Activated CD8-positive, alpha-beta memory T cell treated with anti-CD3 and anti-CD28 coated beads, Interleukin-2, amount 50 U/mL, for 24 hours (primary cell): ENCODE results near the gene RECK.
"Not testable (repeated sequence)": the region's sequence is repeated elsewhere in the genome, so short reads cannot be mapped to it uniquely, and the experiment has no call there.

Source experiments
- DNase-seq: peaks from one replicate; pipeline ENCODE4 v3.0.0-alpha.2; 2020; ENCODE audit errors: extremely low read depth

RECK gene

GRCh38 chr9:36036780-36037548 is at the start of gene RECK:
Gene RECK, plus strand, starts transcription at chr9:36036913. Its CDS starts 86 bp downstream, at chr9:36036999.
- peak; percentile 65 for DNase-seq

GRCh38 chr9:35990155-35990554 is 46.6 kb upstream of the RECK start:
- DNase-seq, result no peak

- not testable (repeated sequence) for DNase-seq
These were observed 43.6 kb upstream of the RECK start for GRCh38 chr9:35993136-35993535.

- DNase-seq, result no peak
These were observed 42.6 kb upstream of the RECK start for GRCh38 chr9:35993976-35994720.

- no peak for DNase-seq
These were observed 41.8 kb upstream of the RECK start for GRCh38 chr9:35994959-35995358.

- no peak for DNase-seq
These were observed 40.2 kb upstream of the RECK start for GRCh38 chr9:35996358-35996970.

GRCh38 chr9:35997016-35997415 is 39.7 kb upstream of the RECK start:
- DNase-seq, result not testable (repeated sequence)

GRCh38 chr9:35998333-35998732 is 38.4 kb upstream of the RECK start:
- no peak for DNase-seq

GRCh38 chr9:36005891-36006290 is 30.8 kb upstream of the RECK start:
- no peak for DNase-seq

- no peak for DNase-seq
These were observed 30.0 kb upstream of the RECK start for GRCh38 chr9:36006549-36007315.

- no peak for DNase-seq
These were observed 29.4 kb upstream of the RECK start for GRCh38 chr9:36007316-36007708.

GRCh38 chr9:36007852-36008251 is 28.9 kb upstream of the RECK start:
- DNase-seq, result no peak

GRCh38 chr9:36008774-36009300 is 27.9 kb upstream of the RECK start:
- DNase-seq, result peak; percentile 46

GRCh38 chr9:36011379-36011778 is 25.3 kb upstream of the RECK start:
- DNase-seq, result no peak

- no peak for DNase-seq
These were observed 19.4 kb upstream of the RECK start for GRCh38 chr9:36017278-36017677.

GRCh38 chr9:36018129-36018528 is 18.6 kb upstream of the RECK start:
- DNase-seq, result no peak

GRCh38 chr9:36018891-36019720 is 17.6 kb upstream of the RECK start:
- DNase-seq, result no peak

- no peak for DNase-seq
These were observed 14.7 kb upstream of the RECK start for GRCh38 chr9:36021968-36022367.

GRCh38 chr9:36023260-36024048 is 13.3 kb upstream of the RECK start:
- peak; percentile 39 for DNase-seq

- no peak for DNase-seq
These were observed 11.0 kb upstream of the RECK start for GRCh38 chr9:36025746-36026145.
